SK-N-SH treated with all-trans-retinoic acid at 6 μM for 48 hours (cell line): ENCODE data around the gene LRRC73.
"Not testable (repeated sequence)": the region's sequence is repeated elsewhere in the genome, so short reads cannot be mapped to it uniquely, and the experiment has no call there.

Experiments used
- ATAC-seq: fragments of 200-7000 bp; cut with Tn5 transposase; 3 replicates; pipeline ENCODE4 v1.9.1; 2020; ENCODE audit warnings: mild to moderate bottlenecking, moderate library complexity
- ARNTL ChIP-seq: fragments of 450-650 bp; formaldehyde crosslinking; IDR thresholded peaks from 2 replicates; pipeline ENCODE4 v1.5.0; 2020; ENCODE audit warnings: low read depth, mild to moderate bottlenecking, moderate library complexity, borderline replicate concordance
- BACH2 ChIP-seq: fragments of 250-450 bp; sonication (Bioruptor Pico); IDR thresholded peaks from 2 replicates; pipeline ENCODE4 v1.9.0; 2021; ENCODE audit warnings: mild to moderate bottlenecking, borderline replicate concordance
- CSDC2 ChIP-seq: fragments of 250-450 bp; sonication (Bioruptor Pico); IDR thresholded peaks from 2 replicates; pipeline ENCODE4 v1.5.0; 2020; ENCODE audit warnings: mild to moderate bottlenecking, moderate library complexity
- GLIS3 ChIP-seq: fragments of 250-450 bp; sonication (Bioruptor Pico); IDR thresholded peaks from 2 replicates; pipeline ENCODE4 v1.5.0; 2020; ENCODE audit warnings: mild to moderate bottlenecking, moderate library complexity
- ISL1 ChIP-seq: fragments of 250-450 bp; sonication (Bioruptor Pico); IDR thresholded peaks from 2 replicates; pipeline ENCODE4 v2.1.2; 2022; ENCODE audit warnings: mild to moderate bottlenecking, moderate library complexity
- OSR1 ChIP-seq: fragments of 250-450 bp; sonication (Bioruptor Pico); IDR thresholded peaks from 2 replicates; pipeline ENCODE4 v1.8.0; 2022; ENCODE audit warnings: moderate library complexity, mild to moderate bottlenecking, inconsistent platforms
- PPARA ChIP-seq: fragments of 250-450 bp; sonication (Bioruptor Pico); IDR thresholded peaks from 2 replicates; pipeline ENCODE4 v1.5.0; 2020; ENCODE audit warnings: mild to moderate bottlenecking, borderline replicate concordance
- RARB ChIP-seq: fragments of 250-450 bp; sonication (Bioruptor Pico); IDR thresholded peaks from 2 replicates; pipeline ENCODE4 v1.8.0; 2021; ENCODE audit warnings: mild to moderate bottlenecking, moderate library complexity
- SNAI2 ChIP-seq: fragments of 250-450 bp; sonication (Bioruptor Pico); IDR thresholded peaks from 2 replicates; pipeline ENCODE4 v1.5.0; 2020; ENCODE audit warnings: mild to moderate bottlenecking, moderate library complexity
- TOX ChIP-seq: fragments of 250-450 bp; sonication (Bioruptor Pico); IDR thresholded peaks from 2 replicates; pipeline ENCODE4 v1.8.0; 2021; ENCODE audit warnings: mild to moderate bottlenecking, moderate library complexity, borderline replicate concordance
- ZC3H10 ChIP-seq: fragments of 250-450 bp; sonication (Bioruptor Pico); IDR thresholded peaks from 2 replicates; pipeline ENCODE4 v1.5.1; 2021; ENCODE audit warnings: mild to moderate bottlenecking, moderate library complexity
- ZFP30 ChIP-seq: fragments of 450-650 bp; formaldehyde crosslinking; IDR thresholded peaks from 2 replicates; pipeline ENCODE4 v1.5.0; 2022; ENCODE audit warnings: mild to moderate bottlenecking, moderate library complexity
- ZNF565 ChIP-seq: fragments of 450-650 bp; formaldehyde crosslinking; conservative IDR thresholded peaks from 2 replicates; pipeline ENCODE4 v1.5.0; 2020; ENCODE audit warnings: low read depth, mild to moderate bottlenecking, moderate library complexity
- ZNF70 ChIP-seq: fragments of 450-650 bp; formaldehyde crosslinking; IDR thresholded peaks from 2 replicates; pipeline ENCODE4 v1.5.0; 2020; ENCODE audit warnings: mild to moderate bottlenecking, moderate library complexity
- ZNF8 ChIP-seq: fragments of 450-650 bp; formaldehyde crosslinking; IDR thresholded peaks from 2 replicates; pipeline ENCODE4 v1.5.0; 2020; ENCODE audit warnings: mild to moderate bottlenecking, moderate library complexity
- TF ChIP-seq, protein P1 (sequence below): fragments of 250-450 bp; sonication (Bioruptor Pico); IDR thresholded peaks from 2 replicates; pipeline ENCODE4 v1.8.0; 2021; ENCODE audit warnings: low read depth, mild to moderate bottlenecking, moderate library complexity, borderline replicate concordance
- TF ChIP-seq, protein P2 (sequence below): fragments of 250-450 bp; sonication (Bioruptor Pico); IDR thresholded peaks from 2 replicates; pipeline ENCODE4 v1.5.0; 2020; ENCODE audit warnings: mild to moderate bottlenecking, moderate library complexity
- TF ChIP-seq, protein P3 (sequence below): fragments of 250-450 bp; sonication (Bioruptor Pico); IDR thresholded peaks from 2 replicates; pipeline ENCODE4 v1.5.1; 2021; ENCODE audit warnings: mild to moderate bottlenecking, moderate library complexity
- TF ChIP-seq, protein P4 (sequence below): fragments of 250-450 bp; sonication (Bioruptor Pico); IDR thresholded peaks from 2 replicates; pipeline ENCODE4 v1.8.0; 2020; ENCODE audit warnings: mild to moderate bottlenecking, moderate library complexity, borderline replicate concordance
- TF ChIP-seq, protein P5 (sequence below): fragments of 250-450 bp; sonication (Bioruptor Pico); IDR thresholded peaks from 2 replicates; pipeline ENCODE4 v1.5.1; 2020; ENCODE audit warnings: low read depth, mild to moderate bottlenecking, moderate library complexity

Gene LRRC73

DNA sequence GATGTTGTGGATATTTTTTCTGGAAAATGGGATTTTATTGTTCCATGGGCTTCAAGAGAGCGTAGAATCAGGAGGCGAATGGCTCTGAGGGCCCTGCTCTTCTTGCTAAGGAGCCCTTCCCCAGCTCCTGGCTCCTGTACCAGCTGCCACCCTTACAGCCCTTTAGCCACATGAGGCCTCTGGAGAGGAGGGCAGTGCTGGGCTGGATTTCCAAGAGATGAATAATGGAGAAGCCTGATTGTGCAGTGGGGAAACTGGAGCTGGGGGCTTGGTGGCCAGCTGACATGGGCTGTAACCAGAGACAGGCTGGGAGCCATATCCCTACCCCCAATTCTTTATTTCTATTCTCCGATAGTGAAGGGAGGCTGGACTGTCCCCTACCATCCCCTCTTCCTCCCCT is 9.2 kb downstream of the LRRC73 start:
- TF ChIP-seq, protein P1, sequence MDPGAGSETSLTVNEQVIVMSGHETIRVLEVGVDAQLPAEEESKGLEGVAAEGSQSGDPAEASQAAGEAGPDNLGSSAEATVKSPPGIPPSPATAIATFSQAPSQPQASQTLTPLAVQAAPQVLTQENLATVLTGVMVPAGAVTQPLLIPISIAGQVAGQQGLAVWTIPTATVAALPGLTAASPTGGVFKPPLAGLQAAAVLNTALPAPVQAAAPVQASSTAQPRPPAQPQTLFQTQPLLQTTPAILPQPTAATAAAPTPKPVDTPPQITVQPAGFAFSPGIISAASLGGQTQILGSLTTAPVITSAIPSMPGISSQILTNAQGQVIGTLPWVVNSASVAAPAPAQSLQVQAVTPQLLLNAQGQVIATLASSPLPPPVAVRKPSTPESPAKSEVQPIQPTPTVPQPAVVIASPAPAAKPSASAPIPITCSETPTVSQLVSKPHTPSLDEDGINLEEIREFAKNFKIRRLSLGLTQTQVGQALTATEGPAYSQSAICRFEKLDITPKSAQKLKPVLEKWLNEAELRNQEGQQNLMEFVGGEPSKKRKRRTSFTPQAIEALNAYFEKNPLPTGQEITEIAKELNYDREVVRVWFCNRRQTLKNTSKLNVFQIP (CRISPR knock-in tag) = no peak
- TF ChIP-seq ARNTL (CRISPR knock-in tag) (no peak), TOX (CRISPR knock-in tag) (no peak), ZNF70 (CRISPR knock-in tag) (no peak), ZNF565 (CRISPR knock-in tag) (no peak), BACH2 (CRISPR knock-in tag) (no peak), ZC3H10 (no peak), GLIS3 (CRISPR knock-in tag) (no peak), ZFP30 (CRISPR knock-in tag) (no peak), RARB (CRISPR knock-in tag) (no peak), OSR1 (CRISPR knock-in tag) (no peak)
- no peak for ATAC-seq

DNA sequence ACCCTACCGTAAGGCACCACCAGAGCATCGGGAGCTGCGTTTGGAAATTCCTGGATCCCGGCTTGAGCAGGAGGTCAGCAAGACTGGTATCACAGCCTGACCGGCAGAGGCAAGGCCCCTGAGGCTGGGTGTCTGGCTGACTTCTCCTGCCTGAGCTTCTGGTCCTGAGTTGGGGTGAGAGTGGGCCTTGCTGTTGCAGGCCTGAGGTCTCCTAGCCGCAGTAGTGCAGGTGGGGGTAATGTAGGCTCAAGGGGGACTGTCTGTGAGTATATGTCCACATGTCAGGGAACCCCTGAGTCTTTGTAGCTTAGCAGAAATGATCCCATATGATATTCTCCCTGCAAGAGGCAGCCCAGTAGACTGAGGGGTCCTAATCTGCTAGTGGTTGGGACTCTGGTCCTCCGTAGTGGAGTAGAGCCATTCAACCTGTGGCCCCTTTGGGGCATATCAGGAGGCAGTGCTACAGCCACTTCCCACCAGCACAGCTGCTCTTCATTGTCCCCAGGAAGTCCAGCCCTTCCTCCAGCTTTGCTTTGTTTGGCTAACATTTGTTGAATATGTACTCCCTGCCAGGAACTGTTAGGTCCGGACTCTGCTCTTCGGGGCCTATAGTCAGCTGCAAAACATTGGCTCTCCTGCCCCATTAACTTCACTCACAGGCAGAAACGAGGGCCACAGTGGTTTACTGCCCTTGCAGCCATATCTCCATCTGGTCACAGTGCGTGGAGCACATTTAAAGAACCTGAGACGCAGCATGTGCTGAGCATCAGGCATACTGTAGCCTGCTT is 10.9 kb downstream of the LRRC73 start:
- no peak for ATAC-seq

DNA sequence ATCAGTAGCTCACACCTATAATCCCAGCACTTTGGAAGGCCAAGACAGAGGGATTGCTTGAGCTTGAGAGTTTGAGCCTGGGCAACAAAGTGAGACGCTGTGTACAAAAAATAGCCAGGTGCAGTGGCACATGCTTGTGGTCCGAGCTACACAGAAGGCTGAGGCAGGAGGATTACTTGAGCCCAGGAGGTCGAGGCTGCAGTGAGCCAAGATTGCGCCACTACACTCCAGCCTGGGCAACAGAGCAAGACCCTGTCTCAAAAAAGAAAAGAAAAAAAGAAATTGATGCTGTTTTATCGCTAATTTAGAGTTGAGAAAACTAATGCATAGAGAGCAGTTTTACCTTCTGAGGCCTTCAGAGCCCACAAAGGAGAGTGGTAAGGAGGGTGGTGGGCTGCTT is 11.9 kb downstream of the LRRC73 start:
- ATAC-seq = not testable (repeated sequence)

More for the DNA sequence above, 10.9 kb downstream of the LRRC73 start:
- TF ChIP-seq BACH2 (CRISPR knock-in tag) (no peak), RARB (CRISPR knock-in tag) (no peak), ZFP30 (CRISPR knock-in tag) (no peak), TOX (CRISPR knock-in tag) (no peak), ZNF565 (CRISPR knock-in tag) (no peak), ZNF70 (CRISPR knock-in tag) (no peak), ZNF8 (CRISPR knock-in tag) (no peak), GLIS3 (CRISPR knock-in tag) (no peak), CSDC2 (no peak), ARNTL (CRISPR knock-in tag) (no peak), PPARA (no peak), SNAI2 (no peak), ISL1 (CRISPR knock-in tag) (no peak)
- TF ChIP-seq, protein P2, sequence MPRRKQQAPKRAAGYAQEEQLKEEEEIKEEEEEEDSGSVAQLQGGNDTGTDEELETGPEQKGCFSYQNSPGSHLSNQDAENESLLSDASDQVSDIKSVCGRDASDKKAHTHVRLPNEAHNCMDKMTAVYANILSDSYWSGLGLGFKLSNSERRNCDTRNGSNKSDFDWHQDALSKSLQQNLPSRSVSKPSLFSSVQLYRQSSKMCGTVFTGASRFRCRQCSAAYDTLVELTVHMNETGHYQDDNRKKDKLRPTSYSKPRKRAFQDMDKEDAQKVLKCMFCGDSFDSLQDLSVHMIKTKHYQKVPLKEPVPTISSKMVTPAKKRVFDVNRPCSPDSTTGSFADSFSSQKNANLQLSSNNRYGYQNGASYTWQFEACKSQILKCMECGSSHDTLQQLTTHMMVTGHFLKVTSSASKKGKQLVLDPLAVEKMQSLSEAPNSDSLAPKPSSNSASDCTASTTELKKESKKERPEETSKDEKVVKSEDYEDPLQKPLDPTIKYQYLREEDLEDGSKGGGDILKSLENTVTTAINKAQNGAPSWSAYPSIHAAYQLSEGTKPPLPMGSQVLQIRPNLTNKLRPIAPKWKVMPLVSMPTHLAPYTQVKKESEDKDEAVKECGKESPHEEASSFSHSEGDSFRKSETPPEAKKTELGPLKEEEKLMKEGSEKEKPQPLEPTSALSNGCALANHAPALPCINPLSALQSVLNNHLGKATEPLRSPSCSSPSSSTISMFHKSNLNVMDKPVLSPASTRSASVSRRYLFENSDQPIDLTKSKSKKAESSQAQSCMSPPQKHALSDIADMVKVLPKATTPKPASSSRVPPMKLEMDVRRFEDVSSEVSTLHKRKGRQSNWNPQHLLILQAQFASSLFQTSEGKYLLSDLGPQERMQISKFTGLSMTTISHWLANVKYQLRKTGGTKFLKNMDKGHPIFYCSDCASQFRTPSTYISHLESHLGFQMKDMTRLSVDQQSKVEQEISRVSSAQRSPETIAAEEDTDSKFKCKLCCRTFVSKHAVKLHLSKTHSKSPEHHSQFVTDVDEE = no peak
- TF ChIP-seq, protein P3, sequence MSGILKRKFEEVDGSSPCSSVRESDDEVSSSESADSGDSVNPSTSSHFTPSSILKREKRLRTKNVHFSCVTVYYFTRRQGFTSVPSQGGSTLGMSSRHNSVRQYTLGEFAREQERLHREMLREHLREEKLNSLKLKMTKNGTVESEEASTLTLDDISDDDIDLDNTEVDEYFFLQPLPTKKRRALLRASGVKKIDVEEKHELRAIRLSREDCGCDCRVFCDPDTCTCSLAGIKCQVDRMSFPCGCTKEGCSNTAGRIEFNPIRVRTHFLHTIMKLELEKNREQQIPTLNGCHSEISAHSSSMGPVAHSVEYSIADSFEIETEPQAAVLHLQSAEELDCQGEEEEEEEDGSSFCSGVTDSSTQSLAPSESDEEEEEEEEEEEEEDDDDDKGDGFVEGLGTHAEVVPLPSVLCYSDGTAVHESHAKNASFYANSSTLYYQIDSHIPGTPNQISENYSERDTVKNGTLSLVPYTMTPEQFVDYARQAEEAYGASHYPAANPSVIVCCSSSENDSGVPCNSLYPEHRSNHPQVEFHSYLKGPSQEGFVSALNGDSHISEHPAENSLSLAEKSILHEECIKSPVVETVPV (CRISPR knock-in tag) = no peak
- TF ChIP-seq, protein P1 (CRISPR knock-in tag) = no peak
- TF ChIP-seq, protein P4, sequence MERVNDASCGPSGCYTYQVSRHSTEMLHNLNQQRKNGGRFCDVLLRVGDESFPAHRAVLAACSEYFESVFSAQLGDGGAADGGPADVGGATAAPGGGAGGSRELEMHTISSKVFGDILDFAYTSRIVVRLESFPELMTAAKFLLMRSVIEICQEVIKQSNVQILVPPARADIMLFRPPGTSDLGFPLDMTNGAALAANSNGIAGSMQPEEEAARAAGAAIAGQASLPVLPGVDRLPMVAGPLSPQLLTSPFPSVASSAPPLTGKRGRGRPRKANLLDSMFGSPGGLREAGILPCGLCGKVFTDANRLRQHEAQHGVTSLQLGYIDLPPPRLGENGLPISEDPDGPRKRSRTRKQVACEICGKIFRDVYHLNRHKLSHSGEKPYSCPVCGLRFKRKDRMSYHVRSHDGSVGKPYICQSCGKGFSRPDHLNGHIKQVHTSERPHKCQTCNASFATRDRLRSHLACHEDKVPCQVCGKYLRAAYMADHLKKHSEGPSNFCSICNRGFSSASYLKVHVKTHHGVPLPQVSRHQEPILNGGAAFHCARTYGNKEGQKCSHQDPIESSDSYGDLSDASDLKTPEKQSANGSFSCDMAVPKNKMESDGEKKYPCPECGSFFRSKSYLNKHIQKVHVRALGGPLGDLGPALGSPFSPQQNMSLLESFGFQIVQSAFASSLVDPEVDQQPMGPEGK (CRISPR knock-in tag) = no peak
- TF ChIP-seq, protein P5, sequence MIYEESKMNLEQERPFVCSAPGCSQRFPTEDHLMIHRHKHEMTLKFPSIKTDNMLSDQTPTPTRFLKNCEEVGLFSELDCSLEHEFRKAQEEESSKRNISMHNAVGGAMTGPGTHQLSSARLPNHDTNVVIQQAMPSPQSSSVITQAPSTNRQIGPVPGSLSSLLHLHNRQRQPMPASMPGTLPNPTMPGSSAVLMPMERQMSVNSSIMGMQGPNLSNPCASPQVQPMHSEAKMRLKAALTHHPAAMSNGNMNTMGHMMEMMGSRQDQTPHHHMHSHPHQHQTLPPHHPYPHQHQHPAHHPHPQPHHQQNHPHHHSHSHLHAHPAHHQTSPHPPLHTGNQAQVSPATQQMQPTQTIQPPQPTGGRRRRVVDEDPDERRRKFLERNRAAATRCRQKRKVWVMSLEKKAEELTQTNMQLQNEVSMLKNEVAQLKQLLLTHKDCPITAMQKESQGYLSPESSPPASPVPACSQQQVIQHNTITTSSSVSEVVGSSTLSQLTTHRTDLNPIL (CRISPR knock-in tag) = no peak
